PC-9 (cell line): ENCODE data around the gene ZCCHC3. TPM values are rescaled to one million over a fixed set of nuclear protein-coding genes. Genes with fewer than 3 reads are reported as not detected.

ENCODE experiments used
- BruUV-seq: library from RNA; stranded (reverse); fragments of 400-500 nt; replicated peaks from 2 replicates; lab custom pipeline; 2021; lab: Mats Ljungman, UMichigan
- CTCF ChIA-PET: fragments of 300-600 bp; sonication (Branson Sonifier 250); formaldehyde crosslinking; loops from one replicate; lab custom pipeline; 2022; ENCODE audit warnings: antibody characterized with exemption; lab: Charles Lee
- POLR2A ChIA-PET: fragments of 300-600 bp; sonication (Branson Sonifier 250); formaldehyde crosslinking; loops from one replicate; lab custom pipeline; 2022; ENCODE audit warnings: antibody characterized with exemption; ENCODE audit not compliant: unreplicated experiment; lab: Charles Lee
- DNase-seq, 2 experiments: peaks; one replicate each; pipeline versions ENCODE4 v3.0.0 to v3.0.0-alpha.2; 2015 to 2022; ENCODE audit warnings: mixed read lengths in 1 of 2
- H2AFZ ChIP-seq: fragments of 200-600 bp; sonication (generic); 2 replicates; pipeline ENCODE4 v1.8.1; 2017; ENCODE audit warnings: antibody characterized with exemption
- H3F3A ChIP-seq: fragments of 200-600 bp; sonication (generic); 2 replicates; pipeline ENCODE4 v1.8.1; 2017; ENCODE audit warnings: antibody characterized with exemption, mild to moderate bottlenecking, low read depth; ENCODE audit not compliant: insufficient read depth
- H3K27ac ChIP-seq: fragments of 200-600 bp; sonication (generic); 2 replicates; pipeline ENCODE4 v1.6.1; 2016; ENCODE audit warnings: mixed run types
- H3K27me3 ChIP-seq: fragments of 200-600 bp; sonication (generic); 2 replicates; pipeline ENCODE4 v1.6.1; 2016; ENCODE audit warnings: low read depth, mixed run types; ENCODE audit not compliant: insufficient read depth
- H3K36me3 ChIP-seq: fragments of 200-600 bp; sonication (generic); 2 replicates; pipeline ENCODE4 v1.6.1; 2016; ENCODE audit warnings: low read depth, mixed run types
- H3K4me1 ChIP-seq: fragments of 200-600 bp; sonication (generic); replicated peaks from 2 replicates; pipeline ENCODE4 v1.6.1; 2016; ENCODE audit warnings: mixed run types; ENCODE audit not compliant: insufficient read depth
- H3K4me2 ChIP-seq: fragments of 200-600 bp; sonication (generic); 2 replicates; pipeline ENCODE4 v1.6.1; 2017; ENCODE audit warnings: mixed run types
- H3K4me3 ChIP-seq: fragments of 200-600 bp; sonication (generic); 2 replicates; pipeline ENCODE4 v1.6.1; 2016; ENCODE audit warnings: mixed run types
- H3K79me2 ChIP-seq: fragments of 200-600 bp; sonication (generic); 2 replicates; pipeline ENCODE4 v1.6.1; 2017; ENCODE audit warnings: low read depth, mixed run types
- H3K9me2 ChIP-seq: fragments of 200-600 bp; sonication (generic); 2 replicates; pipeline ENCODE4 v1.8.1; 2017; ENCODE audit warnings: mild to moderate bottlenecking; ENCODE audit not compliant: insufficient read depth
- H3K9me3 ChIP-seq: fragments of 200-600 bp; sonication (generic); 2 replicates; pipeline ENCODE4 v1.8.1; 2016; ENCODE audit warnings: low read depth; ENCODE audit not compliant: insufficient read depth
- H4K20me1 ChIP-seq: fragments of 200-600 bp; sonication (generic); 2 replicates; pipeline ENCODE4 v1.8.1; 2017; ENCODE audit not compliant: insufficient read depth
- EZH2 ChIP-seq: fragments of 200-600 bp; sonication (generic); IDR thresholded peaks from 2 replicates; pipeline ENCODE4 v1.8.0; 2017; ENCODE audit warnings: antibody characterized with exemption, low read depth
- intact Hi-C: fragments of 100-400 bp; cut with micrococcal nuclease; formaldehyde crosslinking; loops from one replicate; pipeline ENCODE4 v1.10.0; 2022; ENCODE audit not compliant: unreplicated experiment
- total RNA-seq: library from RNA; stranded (reverse); gene quantifications from 2 replicates; pipeline ENCODE4 v1.2.3, GENCODE V29; 2021
- TF ChIP-seq, protein P1 (sequence below): fragments of 200-600 bp; sonication (generic); conservative IDR thresholded peaks from 2 replicates; pipeline ENCODE4 v1.6.1; 2017; ENCODE audit warnings: mixed run types, antibody characterized with exemption, mild to moderate bottlenecking, moderate library complexity

The ZCCHC3 gene
- total RNA-seq, 1 experiment from 2014 or later = 17.7 TPM

DNA sequence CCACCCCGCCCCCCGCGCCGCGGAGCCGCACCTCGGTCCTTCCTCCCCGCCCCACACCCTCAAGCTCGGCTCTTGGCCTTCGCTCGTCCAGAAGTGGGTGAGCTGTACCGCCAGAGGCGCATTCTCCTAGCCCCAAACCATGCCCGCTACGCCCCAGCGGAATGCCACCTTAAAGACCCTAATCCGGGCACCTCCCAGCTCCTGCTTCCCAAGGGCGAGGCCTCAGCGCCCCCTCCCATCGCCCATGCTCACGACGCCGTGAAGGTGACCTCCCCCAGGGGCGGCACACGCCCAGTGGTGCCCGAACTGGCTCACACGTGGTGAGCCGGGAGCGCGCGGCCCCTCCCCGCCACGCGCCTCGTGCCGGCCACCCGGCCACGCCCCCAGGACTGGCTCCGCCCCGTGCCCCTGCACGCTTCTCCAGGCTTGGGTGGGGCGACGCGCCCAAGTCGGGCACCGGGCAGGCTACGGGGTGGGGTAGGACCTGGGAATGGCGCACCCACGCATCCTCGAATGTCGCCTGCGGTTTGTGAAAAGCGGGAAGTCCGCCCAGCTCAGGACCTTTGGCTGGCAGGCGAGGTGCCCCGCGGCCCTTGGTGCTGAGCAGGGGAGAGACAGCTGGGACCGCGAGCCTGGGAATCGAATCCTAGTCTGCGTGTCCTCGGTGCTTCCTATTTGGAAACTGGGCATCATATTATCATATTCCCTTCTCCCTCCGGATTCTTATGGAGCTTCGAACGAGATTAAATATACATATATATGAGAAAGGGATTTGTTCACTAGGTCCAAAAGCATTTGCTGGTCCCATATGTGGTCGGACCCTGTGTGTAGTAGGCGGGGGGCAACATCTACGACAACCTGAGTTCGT, 27.0 kb downstream of the ZCCHC3 start:
- peak overlapping the region; percentile 83 for H3K4me3 ChIP-seq
- peak overlapping the region; percentile 83 for H3K4me2 ChIP-seq
- H2AFZ ChIP-seq = peak overlapping the region; percentile 78
- intact Hi-C loops = loop anchor here (1.0 to 10.0 kb wide), 3 partner anchors 27 to 330 kb away; partner anchors contain the start of genes C20orf96, SRXN1 and ZCCHC3
- H3K36me3 ChIP-seq = no peaks in the 10 kb centered on the region
- no peaks in the 10 kb centered on the region for H3K9me2 ChIP-seq
- TF ChIP-seq, protein P1, sequence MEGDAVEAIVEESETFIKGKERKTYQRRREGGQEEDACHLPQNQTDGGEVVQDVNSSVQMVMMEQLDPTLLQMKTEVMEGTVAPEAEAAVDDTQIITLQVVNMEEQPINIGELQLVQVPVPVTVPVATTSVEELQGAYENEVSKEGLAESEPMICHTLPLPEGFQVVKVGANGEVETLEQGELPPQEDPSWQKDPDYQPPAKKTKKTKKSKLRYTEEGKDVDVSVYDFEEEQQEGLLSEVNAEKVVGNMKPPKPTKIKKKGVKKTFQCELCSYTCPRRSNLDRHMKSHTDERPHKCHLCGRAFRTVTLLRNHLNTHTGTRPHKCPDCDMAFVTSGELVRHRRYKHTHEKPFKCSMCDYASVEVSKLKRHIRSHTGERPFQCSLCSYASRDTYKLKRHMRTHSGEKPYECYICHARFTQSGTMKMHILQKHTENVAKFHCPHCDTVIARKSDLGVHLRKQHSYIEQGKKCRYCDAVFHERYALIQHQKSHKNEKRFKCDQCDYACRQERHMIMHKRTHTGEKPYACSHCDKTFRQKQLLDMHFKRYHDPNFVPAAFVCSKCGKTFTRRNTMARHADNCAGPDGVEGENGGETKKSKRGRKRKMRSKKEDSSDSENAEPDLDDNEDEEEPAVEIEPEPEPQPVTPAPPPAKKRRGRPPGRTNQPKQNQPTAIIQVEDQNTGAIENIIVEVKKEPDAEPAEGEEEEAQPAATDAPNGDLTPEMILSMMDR = no peak; the same call in 1 of the 2 replicates
- TF ChIP-seq EZH2 = no peak
- ChIA-PET POLR2A (interaction anchor here (0.6 to 1.0 kb wide), 3 partner anchors 23 to 35 kb away, joined by 4 to 5 read pairs (median 5); no protein-coding TSS in a partner anchor), CTCF (no interaction called here)
- peaks cover 14% of the 10 kb centered on the region for H3K79me2 ChIP-seq
- TSS peak; percentile 97 for BruUV-seq
- peaks cover 39% of the 10 kb centered on the region for H3F3A ChIP-seq
- no peaks in the 10 kb centered on the region for H3K27me3 ChIP-seq
- H3K27ac ChIP-seq = peak overlapping the region; percentile 85
- peaks cover 17% of the 10 kb centered on the region for H4K20me1 ChIP-seq
- H3K4me1 ChIP-seq = peaks cover 20% of the 10 kb centered on the region
- peak; percentile 86 to 98 for DNase-seq
- H3K9me3 ChIP-seq = no peaks in the 10 kb centered on the region

- Histone ChIP-seq H3K27me3 (no peaks in the 10 kb centered on the region), H3K4me1 (peaks cover 20% of the 10 kb centered on the region), H3K4me2 (peak within 1 kb of the TSS; percentile 83), H4K20me1 (peaks cover 26% of the 10 kb centered on the region), H3K9me2 (no peaks in the 10 kb centered on the region), H3K36me3 (no peaks in the 10 kb centered on the region), H2AFZ (peak within 1 kb of the TSS; percentile 78), H3K27ac (peak within 1 kb of the TSS; percentile 85), H3F3A (peaks cover 48% of the 10 kb centered on the region), H3K79me2 (peaks cover 14% of the 10 kb centered on the region), H3K4me3 (peak within 1 kb of the TSS; percentile 83), H3K9me3 (no peaks in the 10 kb centered on the region)
- BruUV-seq = no TSS peak
- POLR2A ChIA-PET = interaction anchor here (0.5 to 1.0 kb wide), 4 partner anchors 16 to 82 kb away, joined by 3 to 5 read pairs (median 4); no protein-coding TSS in a partner anchor
- intact Hi-C loops = loop anchor here (10.0 kb wide), 1 partner anchor 330 kb away; the partner anchor contains the start of gene SRXN1
- CTCF ChIA-PET = interaction anchor here (0.6 kb wide), 1 partner anchor 28 kb away, joined by 3 read pairs; the partner anchor contains the start of gene ZCCHC3
- peak; percentile 82 to 99 for DNase-seq
- TF ChIP-seq, protein P1 = no peak
- no peak for TF ChIP-seq EZH2
Measured at GRCh38 chr20:325045-325888, 27.9 kb downstream of the ZCCHC3 start, which contains the start of gene SOX12. Gene SOX12, plus strand, starts transcription at chr20:325552. Its CDS starts 373 bp downstream, at chr20:325925.
